CD4-positive, alpha-beta T cell treated with Interleukin-6 for 4 hours (primary cell): ENCODE data around the gene C1orf232.
A peak's percentile ranks its signal among the peaks of the same experiment; 100 is the strongest.

Experiments used
- DNase-seq: peaks from one replicate; pipeline ENCODE4 v3.0.0-alpha.2; 2020; ENCODE audit warnings: mixed read lengths

C1orf232 gene

DNA sequence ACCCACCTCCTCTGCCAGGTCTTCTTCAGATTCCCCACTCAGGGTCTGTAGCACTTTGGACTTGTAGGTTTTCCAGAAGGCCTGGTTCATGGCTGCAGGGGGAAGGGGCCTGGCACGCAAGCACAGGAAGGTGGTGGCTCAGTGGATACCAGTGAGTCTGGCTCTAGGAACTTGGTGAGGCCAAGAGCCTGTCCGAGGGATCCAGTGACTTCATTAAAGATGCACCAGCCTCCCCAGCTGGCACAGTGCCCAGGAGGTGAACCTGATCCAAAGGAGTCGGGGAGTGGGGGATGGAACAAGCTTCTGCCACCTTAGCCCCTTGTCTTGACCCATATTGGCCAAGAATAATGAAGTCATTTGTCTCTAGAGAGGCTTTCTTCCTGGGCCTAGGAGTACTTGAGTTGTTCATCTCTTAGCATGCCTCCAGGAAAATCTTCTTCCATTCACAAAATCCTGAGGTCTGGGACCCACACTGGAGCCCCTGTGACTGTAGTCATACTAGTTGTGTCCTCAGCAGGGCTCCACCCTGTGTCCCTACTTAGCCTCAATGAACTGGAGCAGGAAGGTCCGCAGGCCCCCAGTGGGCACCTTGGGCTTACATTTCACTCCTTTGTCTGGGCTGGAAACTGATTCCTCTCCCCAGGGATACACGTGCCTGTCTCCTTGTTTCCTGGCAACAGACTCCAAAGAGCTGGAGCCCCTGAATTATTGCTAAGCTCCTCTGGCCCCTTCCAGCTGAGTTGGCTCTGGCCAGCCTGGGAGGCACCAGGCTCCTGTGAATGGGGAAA lies at the start of gene C1orf232:
Gene C1orf232 (minus strand): TSS at position 554 of the 788 bp plus-strand sequence. CDS start 464 bp downstream, at position 90.
- no peak for DNase-seq

DNA sequence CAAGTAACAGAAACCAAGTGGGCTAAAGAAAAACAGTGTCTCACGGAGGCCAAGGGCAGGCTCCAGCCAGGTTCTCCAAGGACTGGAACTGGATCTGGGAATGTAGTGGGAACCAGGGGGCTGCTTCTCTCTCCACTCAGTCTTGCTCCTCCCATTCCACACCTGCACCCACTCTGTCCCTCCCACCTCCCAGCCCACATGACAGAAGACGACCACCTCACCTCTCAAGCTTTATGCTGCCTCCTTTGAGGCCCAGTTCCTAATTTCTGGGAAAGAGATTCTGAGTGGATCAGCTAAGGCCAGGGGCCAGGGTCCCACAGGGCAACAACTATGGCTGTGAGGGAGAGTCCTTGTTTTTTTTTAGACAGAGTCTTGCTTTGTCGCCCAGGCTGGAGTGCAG lies 46.5 kb upstream of the C1orf232 start:
- DNase-seq: no peak

DNA sequence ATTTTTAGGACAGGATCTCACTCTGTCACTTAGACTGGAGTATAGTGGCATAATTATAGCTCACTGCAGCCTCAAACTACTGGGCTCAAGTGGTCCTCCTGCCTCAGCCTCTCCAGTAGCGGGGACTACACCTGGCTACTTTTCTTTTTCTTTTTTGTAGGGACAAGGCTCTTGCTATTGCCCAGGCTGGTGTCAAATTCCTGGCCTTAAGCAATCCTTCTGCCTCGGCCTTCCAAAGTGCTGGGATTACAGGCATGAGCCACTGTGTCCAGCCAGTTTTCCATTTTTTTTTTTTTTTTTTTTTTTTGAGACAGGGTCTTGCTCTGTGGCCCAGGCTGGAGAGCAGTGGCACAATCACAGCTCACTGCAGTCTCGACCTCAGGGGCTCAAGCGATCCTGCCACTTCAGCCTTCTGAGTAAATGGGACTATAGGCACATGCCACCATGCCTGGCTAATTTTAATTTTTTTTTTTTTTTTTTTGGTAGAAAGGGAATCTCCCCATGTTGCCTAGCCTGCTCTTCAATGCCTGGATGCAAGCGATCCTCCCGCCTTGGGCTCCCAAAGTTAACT lies 44.7 kb upstream of the C1orf232 start:
- no peak for DNase-seq

DNA sequence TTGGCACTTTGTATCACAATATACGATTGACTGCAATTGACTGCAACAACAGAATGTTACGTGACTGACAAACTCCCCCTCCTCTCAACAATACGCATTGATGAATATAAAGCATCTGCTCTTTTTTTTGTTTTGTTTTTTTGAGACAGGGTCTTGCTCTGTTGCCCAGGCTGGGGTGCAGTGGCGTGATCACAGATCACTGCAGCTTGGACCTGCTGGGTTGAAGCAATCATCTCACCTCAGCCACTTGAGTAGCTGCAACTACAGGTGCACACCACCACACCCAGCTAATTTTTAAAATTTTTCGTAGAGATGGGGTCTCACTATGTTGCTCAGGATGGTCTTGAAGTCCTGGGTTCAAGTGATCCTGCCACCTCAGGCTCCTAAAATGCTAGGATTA lies 44.0 kb upstream of the C1orf232 start:
- no peak for DNase-seq

DNA sequence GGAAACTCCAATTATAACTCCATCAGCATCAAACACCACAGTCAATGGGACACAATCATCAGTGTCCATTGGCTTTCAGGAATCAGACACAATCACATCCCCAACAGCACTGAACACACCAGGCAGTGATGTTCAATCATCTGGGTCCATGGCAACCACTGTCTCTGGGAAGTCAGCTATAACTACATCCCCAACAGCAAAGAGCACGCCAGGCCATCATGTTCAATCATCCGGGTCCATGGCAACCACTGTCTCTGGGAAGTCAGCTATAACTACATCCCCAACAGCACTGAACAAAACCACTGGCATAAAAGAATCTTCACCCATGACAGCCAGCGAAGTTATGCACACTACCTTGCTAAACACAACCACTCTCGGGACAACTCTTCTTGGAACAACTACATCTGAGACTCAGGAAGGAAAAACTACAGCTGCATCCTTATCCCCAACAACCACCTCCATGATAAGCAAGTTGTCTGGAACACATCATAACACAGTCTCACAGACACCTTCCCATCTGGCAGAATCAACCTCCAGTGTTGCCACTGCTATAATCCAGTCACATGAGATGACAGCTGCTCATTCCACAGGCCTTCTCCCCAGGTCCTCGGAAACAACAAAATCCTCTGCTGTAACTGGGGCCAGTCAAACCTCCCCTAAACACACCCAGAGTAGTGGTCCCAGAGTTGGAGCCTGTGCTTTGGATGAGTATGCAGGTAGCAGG lies 41.5 kb upstream of the C1orf232 start:
- DNase-seq: no peak

DNA sequence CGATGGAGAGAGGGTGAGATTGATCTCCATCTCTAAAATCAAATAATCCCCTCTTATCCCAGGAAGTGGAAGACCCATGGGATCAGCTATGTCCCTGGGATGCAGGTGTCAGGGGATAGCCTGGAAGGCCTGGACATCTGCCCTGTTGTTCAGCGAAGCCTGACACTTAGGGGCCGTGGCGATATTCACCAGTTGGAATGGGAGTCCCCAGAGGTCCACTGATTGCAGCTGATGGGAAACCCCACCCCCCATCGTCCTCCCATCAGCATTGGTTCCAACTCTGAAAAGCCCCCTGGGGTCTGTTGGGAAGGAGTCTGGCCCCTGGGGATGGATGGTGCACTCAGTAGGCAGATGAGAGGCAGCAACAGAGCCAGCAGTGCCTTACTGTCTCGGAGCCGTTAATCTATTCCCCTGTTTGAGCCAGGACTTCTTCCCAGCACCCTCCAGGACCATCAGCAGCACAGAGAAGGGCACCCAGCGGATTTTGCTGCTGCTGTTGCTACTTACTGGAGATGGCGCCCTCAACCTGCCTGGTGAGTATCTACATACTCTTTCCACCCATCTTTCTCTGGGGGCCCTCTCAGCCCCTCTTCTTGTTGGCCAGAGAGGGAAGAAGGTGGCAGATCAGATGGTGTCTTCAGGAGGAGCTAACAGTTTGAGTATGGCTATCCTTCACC lies 35.0 kb upstream of the C1orf232 start:
- DNase-seq: no peak

DNA sequence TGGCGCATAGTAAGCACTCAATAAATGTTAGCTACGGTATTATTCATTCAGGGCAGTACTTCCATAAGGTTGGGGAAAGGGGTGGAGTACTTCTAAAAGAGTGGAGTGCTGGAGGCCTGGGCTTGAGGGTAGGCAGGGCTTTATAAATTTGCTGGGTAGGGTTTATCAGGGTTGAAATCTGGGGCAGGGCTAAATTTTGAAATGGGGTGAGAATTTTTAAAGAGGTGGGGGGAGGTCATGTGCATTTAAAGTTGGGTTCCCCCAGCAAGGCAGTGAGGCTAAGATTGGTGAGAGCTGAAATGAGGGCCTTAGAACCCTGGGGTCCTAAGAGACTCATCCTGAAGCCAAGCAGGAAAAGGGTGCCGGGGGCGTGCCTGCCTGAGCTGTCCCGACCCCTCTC lies 31.6 kb upstream of the C1orf232 start:
- DNase-seq: no peak

DNA sequence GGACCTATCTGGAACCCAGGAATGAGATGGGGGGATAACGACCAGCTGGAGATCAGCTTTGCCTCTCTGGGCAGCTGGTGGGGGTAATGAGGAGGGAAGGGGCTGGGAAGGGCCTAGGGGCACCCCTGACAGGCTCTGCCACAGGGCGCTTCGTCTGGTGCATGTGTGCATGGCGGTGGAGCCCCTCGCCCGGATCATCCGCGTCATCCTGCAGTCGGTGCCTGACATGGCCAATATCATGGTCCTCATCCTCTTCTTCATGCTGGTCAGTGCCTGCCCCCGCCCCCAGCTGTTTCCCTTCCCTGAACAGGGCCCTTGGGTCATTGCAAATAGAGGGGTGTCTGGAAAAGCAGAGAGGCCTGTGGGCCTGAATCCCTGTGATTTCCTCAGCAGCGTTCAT lies 29.1 kb upstream of the C1orf232 start:
- DNase-seq: no peak

DNA sequence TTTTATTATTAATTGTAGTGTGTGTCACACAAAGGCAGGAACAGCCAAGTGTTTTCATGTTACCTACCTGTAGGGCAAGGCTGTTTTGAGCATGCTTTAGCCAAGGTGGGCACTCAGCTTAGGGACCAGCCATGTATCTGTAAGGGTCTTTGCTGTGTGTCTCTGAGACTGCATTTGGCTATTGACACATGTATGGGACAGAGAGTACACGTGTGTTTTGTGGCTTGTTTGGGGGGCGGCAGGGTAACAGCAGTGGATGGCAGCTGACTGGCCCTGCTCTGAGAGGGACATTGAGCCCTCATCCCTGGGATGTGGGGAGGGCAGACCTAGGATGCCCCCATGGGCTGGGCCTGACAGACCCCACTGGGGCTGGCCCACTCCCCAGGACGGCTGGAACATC lies 28.5 kb upstream of the C1orf232 start:
- DNase-seq: no peak

DNA sequence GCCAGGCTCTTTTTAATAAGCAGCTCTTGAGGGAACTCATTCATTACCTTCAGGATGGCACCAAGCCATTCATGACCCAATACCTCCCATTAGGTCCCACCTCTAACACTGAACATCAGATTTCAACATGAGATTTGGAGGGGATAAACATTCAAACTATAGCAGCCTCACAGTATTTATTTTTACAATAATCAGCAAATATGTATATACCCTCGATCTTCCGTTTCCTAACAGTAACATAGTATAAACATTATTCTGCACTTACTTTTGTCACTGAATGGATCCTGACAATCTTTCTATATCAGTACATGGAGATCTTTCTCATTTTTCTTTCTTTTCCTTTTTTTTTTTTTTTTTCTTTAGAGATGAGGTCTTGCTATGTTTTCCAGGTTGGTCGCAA lies 27.0 kb upstream of the C1orf232 start:
- no peak for DNase-seq

DNA sequence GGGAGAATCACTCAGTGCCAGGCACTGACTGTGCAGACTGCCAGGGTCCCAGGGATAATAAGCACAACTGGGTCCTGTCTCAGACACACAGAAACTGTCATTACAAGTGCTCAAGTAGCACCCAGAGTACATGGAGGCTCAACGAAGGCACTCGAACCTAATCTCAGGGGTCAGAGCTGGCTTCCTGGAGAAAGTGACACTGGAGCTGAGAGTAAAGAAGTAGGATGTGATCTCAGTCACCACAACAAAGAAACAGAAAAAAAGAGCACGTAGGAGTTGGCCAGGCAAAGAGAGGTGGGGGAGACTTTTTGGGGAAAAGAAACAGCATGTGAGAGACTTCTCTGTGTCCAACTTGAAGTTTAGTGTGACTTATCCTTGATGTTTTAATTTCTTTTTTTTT lies 23.0 kb upstream of the C1orf232 start:
- DNase-seq: no peak

DNA sequence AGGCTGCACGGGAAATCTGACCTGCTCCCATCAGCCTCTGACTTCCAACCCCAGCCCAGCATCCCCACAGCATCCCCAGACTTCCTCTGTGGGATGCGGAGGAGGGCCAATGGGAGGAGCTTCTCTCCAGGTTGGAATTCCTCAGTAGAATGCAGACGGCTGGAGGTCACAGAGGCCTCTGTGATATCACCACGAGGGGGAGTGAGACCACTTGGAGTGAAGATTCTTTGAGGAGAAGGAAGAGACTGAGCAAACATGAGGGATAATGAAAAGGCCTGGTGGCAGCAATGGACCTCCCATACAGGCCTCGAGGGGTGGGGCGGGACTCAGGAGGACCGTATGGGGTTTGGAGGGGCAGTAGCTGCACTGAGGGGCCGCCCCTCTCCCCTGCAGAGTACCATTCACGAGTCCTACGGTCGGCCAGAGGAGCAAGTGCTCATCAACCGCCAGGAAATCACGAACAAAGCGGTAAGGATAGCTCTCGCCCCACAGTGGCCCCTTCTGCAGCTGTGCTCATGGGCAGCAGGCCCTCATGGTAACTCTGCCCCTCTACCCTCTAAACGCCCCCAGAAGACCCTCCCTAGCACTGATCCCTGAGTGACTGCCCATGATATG lies 21.7 kb upstream of the C1orf232 start, which contains the start of gene CATSPER4:
Gene CATSPER4 (plus strand): TSS at position 230 of the 615 bp plus-strand sequence. CDS start 26 bp downstream, at position 256.
- peak; percentile 32 for DNase-seq

DNA sequence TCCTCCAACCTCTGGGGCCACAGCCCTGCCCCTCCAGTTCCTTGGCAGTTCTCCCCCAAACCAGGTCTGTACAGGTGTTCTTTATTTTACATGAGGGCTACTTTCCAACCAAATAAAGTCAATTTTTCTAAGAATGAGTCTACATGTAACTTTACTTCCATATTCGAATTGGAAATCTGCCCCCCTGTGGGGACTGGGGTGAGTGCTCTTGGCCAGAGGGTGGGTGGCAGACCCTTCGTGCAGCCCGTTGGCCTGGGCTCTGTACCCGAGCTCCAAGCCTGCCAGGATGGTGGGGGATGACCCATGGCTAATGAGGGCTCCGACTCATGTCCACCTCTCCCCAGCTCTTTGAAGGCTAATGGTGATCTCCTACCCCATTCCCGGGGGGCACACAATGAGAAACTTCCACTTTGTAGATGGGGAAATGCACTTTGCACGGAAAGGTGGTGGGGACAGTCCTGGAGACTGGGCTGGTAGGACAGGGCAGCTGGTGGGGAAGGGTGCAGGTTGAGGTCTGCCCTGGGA lies 21.1 kb upstream of the C1orf232 start:
- no peak for DNase-seq

DNA sequence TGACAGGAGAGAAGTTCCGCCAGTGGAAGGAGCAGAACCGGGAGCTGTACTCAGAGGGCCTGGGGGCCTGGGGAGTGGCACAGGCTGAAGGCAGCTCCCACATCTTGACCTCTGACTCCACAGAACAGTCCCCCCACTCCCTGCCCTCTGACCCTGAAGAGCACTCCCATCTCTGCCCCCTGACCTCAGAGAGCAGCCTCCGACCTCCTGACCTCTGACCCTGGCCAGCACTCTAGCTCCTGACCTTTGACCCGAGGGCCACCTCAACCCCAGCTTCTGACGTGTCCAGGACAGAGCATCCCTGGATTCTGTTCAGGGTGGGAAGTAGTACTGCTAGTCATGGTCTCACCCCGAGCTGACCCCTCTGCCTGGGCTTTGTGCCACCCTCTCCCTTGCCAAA lies 20.6 kb upstream of the C1orf232 start:
- DNase-seq: no peak

DNA sequence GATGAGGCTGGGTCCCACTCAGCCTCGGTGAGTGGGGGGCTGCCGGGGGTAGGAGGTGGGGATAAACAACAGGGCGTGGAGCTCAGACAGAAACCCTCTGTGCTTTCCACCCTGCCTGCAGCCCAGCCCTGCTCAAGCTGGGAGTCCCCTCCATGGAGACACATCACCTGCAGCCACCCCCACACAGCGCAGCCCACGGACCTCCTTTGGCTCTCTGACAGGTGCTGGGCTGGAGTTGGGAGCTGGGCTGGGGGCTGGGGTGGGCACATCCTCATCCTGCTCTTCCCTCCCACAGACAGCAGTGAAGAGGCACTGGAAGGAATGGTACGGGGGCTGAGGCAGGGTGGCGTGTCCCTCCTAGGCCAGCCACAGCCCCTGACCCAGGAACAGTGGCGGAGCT lies 19.7 kb upstream of the C1orf232 start:
- DNase-seq: no peak

DNA sequence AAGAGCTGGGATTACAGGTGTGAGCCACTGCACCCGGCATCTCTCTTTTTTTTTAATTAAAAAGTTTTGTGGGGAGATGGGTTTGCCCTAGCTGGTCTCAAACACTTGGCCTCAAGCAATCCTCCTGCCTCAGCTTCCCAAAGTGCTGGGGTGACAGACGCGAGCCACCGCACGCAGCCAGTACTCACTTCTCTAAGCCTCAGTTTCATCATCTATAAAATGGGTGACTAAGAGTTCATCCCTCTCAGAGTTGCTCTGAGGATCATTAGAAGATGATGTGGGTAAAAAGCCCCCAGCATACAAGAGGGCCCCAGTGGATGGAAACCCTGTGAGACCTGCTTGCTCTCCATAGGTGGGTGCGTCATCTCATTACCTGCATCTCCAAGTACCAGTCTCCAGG lies 19.1 kb upstream of the C1orf232 start:
- no peak for DNase-seq

DNA sequence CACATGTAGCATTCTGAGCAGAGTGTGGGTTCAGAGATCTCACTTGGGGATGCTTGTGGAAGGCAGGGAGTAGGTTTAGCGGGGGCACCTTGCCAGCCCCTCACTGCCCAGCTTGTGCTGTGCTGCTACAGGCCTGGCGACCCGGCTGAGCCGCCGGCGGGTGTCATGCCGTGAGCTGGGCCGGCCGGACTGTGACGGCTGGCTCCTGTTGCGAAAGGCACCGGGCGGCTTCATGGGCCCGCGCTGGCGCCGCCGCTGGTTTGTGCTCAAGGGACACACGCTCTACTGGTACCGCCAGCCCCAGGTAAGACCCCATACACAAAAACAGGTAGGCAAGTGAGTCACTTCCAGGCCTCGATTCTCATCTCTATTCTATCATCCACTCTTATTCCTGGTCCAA lies 16.1 kb upstream of the C1orf232 start:
- DNase-seq: no peak

DNA sequence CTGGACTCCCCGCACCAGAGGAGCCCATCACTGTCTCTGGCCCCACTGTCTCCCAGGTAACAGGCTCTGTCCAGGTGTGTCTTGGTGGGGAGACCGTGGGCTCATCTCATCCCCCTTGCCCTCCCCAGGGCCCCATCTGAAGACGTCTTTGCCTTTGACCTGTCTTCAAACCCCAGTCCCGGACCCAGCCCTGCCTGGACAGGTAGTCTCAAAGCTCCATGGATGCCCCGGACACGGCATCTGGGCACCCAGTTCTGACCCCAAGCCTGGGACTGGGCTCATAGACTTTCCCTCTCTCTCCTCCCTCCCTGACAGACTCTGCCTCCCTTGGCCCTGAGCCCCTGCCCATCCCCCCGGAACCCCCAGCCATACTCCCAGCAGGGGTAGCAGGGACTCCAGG lies 15.3 kb upstream of the C1orf232 start:
- DNase-seq: no peak

DNA sequence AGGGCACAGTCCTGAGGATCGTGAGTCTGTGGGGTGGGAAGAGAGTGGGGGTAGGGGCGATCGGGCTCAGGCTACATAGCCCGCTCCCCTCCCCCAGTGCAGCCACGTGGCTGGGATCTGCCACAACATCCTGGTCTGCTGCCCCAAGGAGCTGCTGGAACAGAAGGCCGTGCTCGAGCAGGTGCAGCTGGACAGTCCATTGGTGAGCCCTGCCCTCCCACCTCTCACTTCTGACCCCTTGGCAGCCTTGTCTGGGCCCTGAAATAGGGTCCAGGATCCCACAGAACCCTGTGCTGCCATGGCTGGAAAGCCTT lies 13.6 kb upstream of the C1orf232 start:
- no peak for DNase-seq

DNA sequence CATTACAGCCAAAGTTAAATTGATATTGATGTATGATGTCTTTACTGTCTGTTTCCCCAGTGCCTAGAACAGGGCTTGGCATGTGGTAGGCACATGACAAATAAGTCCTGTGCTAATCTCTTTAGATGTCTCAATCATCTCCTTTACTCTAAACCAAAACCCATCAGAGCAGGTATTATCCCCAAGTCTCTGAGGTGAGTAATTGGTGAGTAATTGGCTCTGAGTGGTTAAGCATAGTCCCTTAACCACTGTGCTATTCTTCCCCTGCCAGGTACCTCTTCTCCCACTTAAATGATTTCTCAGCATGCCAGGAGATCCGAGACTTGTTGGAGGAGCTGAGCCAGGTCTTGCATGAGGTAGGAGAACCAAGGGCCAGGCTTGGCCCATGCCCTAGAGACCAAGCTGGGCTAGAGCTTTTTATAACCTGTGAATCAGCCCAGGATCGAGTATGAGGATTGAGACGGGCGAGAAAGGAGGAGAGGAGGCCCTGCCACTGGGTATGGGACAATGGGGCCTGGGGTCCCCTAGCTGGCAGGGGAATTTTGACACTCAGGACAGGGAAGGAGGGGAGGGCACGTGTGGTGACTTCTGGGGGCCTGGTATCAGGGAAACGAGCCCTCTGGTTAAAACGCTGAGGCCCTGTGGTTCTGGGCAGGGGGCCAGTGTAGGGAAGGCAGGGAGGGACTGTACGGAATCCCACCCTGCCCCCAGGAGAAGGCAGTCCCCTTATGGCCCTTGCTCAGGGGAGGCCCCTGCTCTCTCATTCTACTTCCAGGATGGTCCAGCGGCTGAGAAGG lies 13.0 kb upstream of the C1orf232 start:
- no peak for DNase-seq

DNA sequence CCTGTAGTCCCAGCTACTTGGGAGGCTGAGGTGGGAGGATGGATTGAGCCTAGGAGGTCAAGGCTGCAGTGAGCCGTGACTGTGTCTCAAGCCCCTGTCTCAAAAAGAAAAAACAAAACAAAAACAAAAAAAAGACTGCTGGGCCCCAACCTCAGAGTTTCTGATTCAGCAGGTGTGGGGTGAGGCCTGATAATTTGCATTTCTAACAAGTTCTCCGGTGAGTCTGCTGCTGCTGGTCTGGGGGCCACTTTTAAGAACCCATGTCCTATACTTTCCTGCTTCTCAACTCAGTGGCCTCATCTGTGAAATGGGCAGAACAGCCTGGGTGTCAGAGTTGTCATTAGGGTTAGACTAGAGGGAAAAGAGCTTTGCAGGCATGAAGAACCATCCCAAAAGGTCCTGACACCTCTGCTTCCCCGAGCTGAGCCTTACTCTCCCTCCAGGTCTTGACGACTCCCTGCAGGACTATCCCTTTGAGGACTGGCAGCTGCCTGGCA lies 11.3 kb upstream of the C1orf232 start:
- no peak for DNase-seq

DNA sequence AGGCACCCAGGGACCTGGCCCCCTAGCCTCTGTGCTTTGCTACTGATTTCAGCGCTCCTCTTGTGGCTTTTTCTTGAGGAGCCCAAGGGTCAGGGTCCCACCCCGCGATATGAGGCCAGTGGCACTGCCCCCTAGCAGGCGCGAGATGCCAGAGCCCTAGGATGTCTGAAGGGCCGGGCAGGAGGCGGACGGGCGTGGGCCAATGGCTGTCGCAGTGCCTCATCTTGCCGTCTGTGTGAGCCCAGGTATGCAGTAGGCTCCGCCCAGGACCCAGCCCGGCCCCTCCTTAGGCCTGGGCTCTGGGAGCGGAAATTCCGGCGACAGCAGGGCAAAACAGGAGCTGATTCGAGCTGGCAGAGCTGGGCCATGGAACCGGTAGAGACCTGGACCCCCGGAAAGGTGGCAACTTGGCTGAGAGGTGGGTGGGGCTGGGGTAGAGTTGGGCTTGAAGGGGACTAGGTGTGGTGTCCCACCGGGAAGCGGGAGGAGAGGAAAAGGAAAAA lies 8.5 kb upstream of the C1orf232 start, which contains the start of gene CNKSR1:
Gene CNKSR1 (plus strand): TSS at position 310 of the 503 bp plus-strand sequence. CDS start 57 bp downstream, at position 367.
- peak; percentile 38 for DNase-seq
